ENCODE results near the gene MUC4. TPM values are rescaled to one million over a fixed set of nuclear protein-coding genes. Genes with fewer than 3 reads are reported as not detected.
"Not testable (repeated sequence)": the region's sequence is repeated elsewhere in the genome, so short reads cannot be mapped to it uniquely, and the experiment has no call there.

MUC4 gene
- total and polyA plus RNA-seq, 10 of the 15 experiments (the other 5 are each of a cell fraction or from before 2014, with no cell fraction given) = 0.02 to 0.46 (median 0.27) TPM; not detected in 4

GRCh38 chr3:195738274-195739044 lies 73.3 kb downstream of the MUC4 start:
- DNase-seq (ENCODE audit: low read depth, low spot score) = no peak
- no peak for FAIRE-seq
- SMC1A ChIA-PET (ENCODE audit: uncharacterized antibody, unreplicated experiment) = no interaction called here
- ATAC-seq = no peak
- no peaks in the 10 kb centered on the region for H3K9me3 ChIP-seq (replicated peaks; ENCODE audit: control insufficient read depth, insufficient read depth, low read length)
- H3K27me3 ChIP-seq (replicated peaks in 1 of 2; ENCODE audit: control insufficient read depth in 2 of 2, insufficient read depth in 2 of 2, low read length in 1 of 2) = no peaks in the 10 kb centered on the region
- H3K27ac ChIP-seq (ENCODE audit: control insufficient read depth, insufficient read depth) = no peak overlapping the region
- CTCF ChIA-PET = no interaction called here
- no peak overlapping the region for H3K4me3 ChIP-seq
- no peaks in the 10 kb centered on the region for H3K79me2 ChIP-seq (ENCODE audit: control insufficient read depth, insufficient read depth, low read length)
- WGBS (ENCODE audit: insufficient coverage, insufficient replicate concordance, low lambda C conversion rate, missing lambda C conversion rate) = 51% methylated on average over 14 of the region's 14 CpGs
- H3K9ac ChIP-seq (ENCODE audit: control insufficient read depth, insufficient read depth, low read length) = no peak overlapping the region
- H4K20me1 ChIP-seq (ENCODE audit: control insufficient read depth, insufficient read depth) = no peaks in the 10 kb centered on the region
- RAD21 ChIA-PET (ENCODE audit: unreplicated experiment) = no interaction called here
- H3K4me1 ChIP-seq (ENCODE audit: control insufficient read depth, insufficient read depth, low read length) = no peaks in the 10 kb centered on the region
- POLR2A ChIA-PET = no interaction called here
- intact Hi-C loops (cut with micrococcal nuclease; ENCODE audit: unreplicated experiment) (no loop called here), in situ Hi-C loops (cut with MboI) (no loop called here)
- BruUV-seq (replicated peaks) = no TSS peak
- no peak overlapping the region for H3K4me2 ChIP-seq (ENCODE audit: control insufficient read depth, insufficient read depth)
- no peak overlapping the region for H2AFZ ChIP-seq (ENCODE audit: control insufficient read depth, low read depth, low read length)
- TF ChIP-seq TCF7 (IDR thresholded peaks at IDR 0.05; ENCODE audit: borderline replicate concordance) (no peak), CBX5 (IDR thresholded peaks at IDR 0.05; ENCODE audit: low read depth) (no peak), BACH1 (IDR thresholded peaks at IDR 0.05; ENCODE audit: borderline replicate concordance) (no peak), EP300 (IDR thresholded peaks at IDR 0.05; ENCODE audit: borderline replicate concordance in 1 of 2, control insufficient read depth in 1 of 2, low read depth in 2 of 2, low read length in 2 of 2) (no peak)
- H3K36me3 ChIP-seq (ENCODE audit: control insufficient read depth in 2 of 2, insufficient read depth in 2 of 2, low read length in 1 of 2) = no peaks in the 10 kb centered on the region

- intact Hi-C loops (cut with micrococcal nuclease; ENCODE audit: unreplicated experiment); H3K79me2 ChIP-seq (ENCODE audit: control insufficient read depth, insufficient read depth, low read length); ATAC-seq; H3K9me3 ChIP-seq (replicated peaks; ENCODE audit: control insufficient read depth, insufficient read depth, low read length); BruUV-seq (replicated peaks); DNase-seq (ENCODE audit: low read depth, low spot score); H3K4me1 ChIP-seq (ENCODE audit: control insufficient read depth, insufficient read depth, low read length); H2AFZ ChIP-seq (ENCODE audit: control insufficient read depth, low read depth, low read length); FAIRE-seq; H4K20me1 ChIP-seq (ENCODE audit: control insufficient read depth, insufficient read depth); H3K27ac ChIP-seq (ENCODE audit: control insufficient read depth, insufficient read depth); RAD21 ChIA-PET (ENCODE audit: unreplicated experiment); CTCF ChIA-PET; H3K27me3 ChIP-seq (replicated peaks in 1 of 2; ENCODE audit: control insufficient read depth in 2 of 2, insufficient read depth in 2 of 2, low read length in 1 of 2); H3K4me2 ChIP-seq (ENCODE audit: control insufficient read depth, insufficient read depth); H3K36me3 ChIP-seq (ENCODE audit: control insufficient read depth in 2 of 2, insufficient read depth in 2 of 2, low read length in 1 of 2); POLR2A ChIA-PET; H3K4me3 ChIP-seq; SMC1A ChIA-PET (ENCODE audit: uncharacterized antibody, unreplicated experiment); in situ Hi-C loops (cut with MboI); H3K9ac ChIP-seq (ENCODE audit: control insufficient read depth, insufficient read depth, low read length): not testable (repeated sequence)
- WGBS (ENCODE audit: insufficient coverage, insufficient replicate concordance, low lambda C conversion rate, missing lambda C conversion rate) = 25% methylated on average over 5 of the region's 6 CpGs
Observed at GRCh38 chr3:195737782-195738181, 73.9 kb downstream of the MUC4 start.

Measured in GM12878 (cell line).